NCI-H128 (cell line): ENCODE results near the gene HHIP.

Experiments used
- DNase-seq: peaks from one replicate; lab custom pipeline; 2025; ENCODE audit not compliant: unreplicated experiment; lab: John Stamatoyannopoulos, UW

Gene HHIP

GRCh38 chr4:144705601-144706590 is 59.9 kb downstream of the HHIP start:
- DNase-seq: no peak

- DNase-seq: no peak
These were observed 63.2 kb downstream of the HHIP start for GRCh38 chr4:144709159-144709558.

- DNase-seq: no peak
These were observed 64.0 kb downstream of the HHIP start for GRCh38 chr4:144709793-144710525.

- DNase-seq: no peak
These were observed 64.6 kb downstream of the HHIP start for GRCh38 chr4:144710526-144710912.

- no peak for DNase-seq
These were observed 65.9 kb downstream of the HHIP start for GRCh38 chr4:144711700-144712456.

GRCh38 chr4:144712775-144713174 is 66.8 kb downstream of the HHIP start:
- DNase-seq: no peak

- DNase-seq: no peak
These were observed 68.2 kb downstream of the HHIP start for GRCh38 chr4:144714166-144714565.

GRCh38 chr4:144715230-144715629 is 69.3 kb downstream of the HHIP start:
- no peak for DNase-seq

GRCh38 chr4:144716778-144717177 is 70.8 kb downstream of the HHIP start:
- DNase-seq: no peak

GRCh38 chr4:144718958-144719512 is 73.1 kb downstream of the HHIP start:
- DNase-seq: no peak

- no peak for DNase-seq
These were observed 74.5 kb downstream of the HHIP start for GRCh38 chr4:144720491-144720890.

GRCh38 chr4:144721994-144722393 is 76.0 kb downstream of the HHIP start:
- DNase-seq: no peak

GRCh38 chr4:144723471-144723870 is 77.5 kb downstream of the HHIP start:
- DNase-seq: no peak

GRCh38 chr4:144729175-144729574 is 83.2 kb downstream of the HHIP start:
- DNase-seq: no peak

GRCh38 chr4:144732584-144733428 is 86.8 kb downstream of the HHIP start:
- no peak for DNase-seq

GRCh38 chr4:144733566-144733965 is 87.6 kb downstream of the HHIP start:
- no peak for DNase-seq

- no peak for DNase-seq
These were observed 88.6 kb downstream of the HHIP start for GRCh38 chr4:144734522-144734921.

GRCh38 chr4:144738649-144739048 is 92.7 kb downstream of the HHIP start:
- no peak for DNase-seq

- DNase-seq: no peak
These were observed 93.6 kb downstream of the HHIP start for GRCh38 chr4:144739511-144740033.

- no peak for DNase-seq
These were observed 94.4 kb downstream of the HHIP start for GRCh38 chr4:144740316-144740715.
